Left renal pelvis (tissue), 4 donors: ENCODE data around the gene NOS3. TPM values are rescaled to one million over a fixed set of nuclear protein-coding genes. Genes with fewer than 3 reads are reported as not detected.

ENCODE experiments used
- DNase-seq, 4 donors: peaks; one replicate each; pipeline ENCODE4 v3.0.0-alpha.2; 2013; ENCODE audit warnings: low read depth in 4 of 4, low spot score in 3 of 4
- polyA plus RNA-seq, 4 donors: library from polyadenylated mRNA; unstranded; fragments of 120-200 nt; gene quantifications; one replicate each; pipeline ENCODE4 v1.2.1, GENCODE V29; 2013; ENCODE audit not compliant: insufficient read length in 4 of 4

Gene NOS3
- polyA plus RNA-seq, 4 donors: 6.2 to 15.2 (median 8.5) TPM

GRCh38 chr7:150951521-150951920, 39.3 kb upstream of the NOS3 start:
- DNase-seq: no peak

GRCh38 chr7:150952331-150953050, 38.3 kb upstream of the NOS3 start:
- DNase-seq: no peak

DNA sequence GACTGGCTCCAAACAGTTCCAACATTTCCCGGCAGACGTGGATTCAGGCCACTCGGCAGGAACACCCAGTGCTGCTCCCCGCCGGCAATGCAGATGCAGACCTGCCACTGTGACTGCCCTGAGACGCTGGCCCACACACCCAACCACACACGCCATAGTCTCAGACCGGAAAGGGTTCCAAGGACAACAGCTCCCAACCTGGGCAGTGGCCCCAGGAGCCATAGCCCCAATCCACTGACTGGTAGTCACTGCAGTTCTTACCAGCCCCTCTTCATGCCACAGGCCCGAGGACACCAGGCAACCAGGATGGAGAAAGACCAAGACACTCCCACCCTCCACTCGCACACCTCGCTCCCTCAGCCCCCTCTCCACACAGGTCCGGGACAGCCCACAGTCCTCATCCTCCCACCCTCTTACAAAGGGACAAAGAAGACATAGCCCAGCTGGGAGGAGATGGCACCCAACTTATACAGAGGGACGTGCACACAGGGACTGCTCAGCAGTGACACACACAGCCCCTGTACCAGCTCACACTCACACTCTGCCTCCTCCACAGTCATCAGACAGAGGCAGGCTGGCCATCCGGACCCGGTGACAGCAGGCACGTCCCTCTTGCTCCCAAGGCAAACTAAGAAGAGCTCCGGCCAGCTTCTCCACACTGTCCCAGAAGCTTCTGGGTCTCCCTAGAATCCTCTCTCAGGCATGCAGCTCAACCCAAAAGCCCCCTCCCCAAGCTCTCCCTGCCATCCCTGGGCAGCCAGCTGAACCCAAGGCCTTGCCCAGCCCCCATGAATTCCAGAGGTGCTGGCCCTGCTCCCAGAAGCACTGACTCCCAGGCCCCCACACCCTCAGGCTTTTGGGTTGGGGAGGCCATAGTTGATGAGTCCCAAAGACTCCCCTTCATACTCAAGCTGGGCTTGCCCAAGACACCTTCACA, 37.5 kb upstream of the NOS3 start:
- DNase-seq: no peak

GRCh38 chr7:150954201-150954985, 36.4 kb upstream of the NOS3 start:
- DNase-seq: no peak

GRCh38 chr7:150954986-150955518, 35.8 kb upstream of the NOS3 start:
- DNase-seq: no peak

GRCh38 chr7:150955519-150956394, 35.1 kb upstream of the NOS3 start:
- no peak for DNase-seq

DNA sequence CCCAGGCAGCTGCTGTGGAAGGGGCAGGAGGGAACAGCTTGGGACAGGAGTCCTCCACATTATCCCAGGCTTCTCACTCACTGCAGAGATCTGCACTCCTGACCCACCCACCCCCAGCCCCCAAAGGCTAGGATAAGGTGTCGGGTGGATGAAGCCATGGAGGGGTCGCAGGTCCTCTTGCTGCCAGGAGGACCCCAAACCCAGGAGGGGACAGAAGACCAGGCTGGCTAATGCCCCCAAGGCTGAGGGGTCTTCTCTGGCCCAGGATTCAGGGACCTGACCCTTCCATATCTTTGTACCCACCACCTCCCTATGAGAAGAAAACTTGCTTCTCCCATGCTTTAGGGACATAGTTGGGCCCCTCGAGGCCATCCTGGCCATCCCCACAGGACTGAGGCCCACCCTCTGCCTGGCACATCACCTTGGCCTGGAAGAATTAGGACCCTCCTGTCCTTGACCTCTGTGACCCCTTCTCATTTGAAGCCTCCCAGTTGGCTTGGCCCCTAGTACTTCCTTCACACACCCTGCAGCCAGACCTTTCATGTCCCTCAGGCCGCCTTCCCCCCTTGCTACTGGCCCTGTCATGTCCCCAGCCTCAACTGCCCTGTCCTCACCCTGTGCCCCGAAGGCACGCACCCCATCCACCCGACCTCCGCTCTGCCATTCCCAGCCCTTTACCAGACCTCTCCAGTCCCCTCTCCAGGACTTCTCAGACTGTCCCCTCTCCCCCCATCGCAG, 34.3 kb upstream of the NOS3 start:
- DNase-seq: no peak

GRCh38 chr7:150957133-150958020, 33.4 kb upstream of the NOS3 start:
- DNase-seq: no peak

GRCh38 chr7:150958062-150958552, 32.7 kb upstream of the NOS3 start:
- no peak for DNase-seq

DNA sequence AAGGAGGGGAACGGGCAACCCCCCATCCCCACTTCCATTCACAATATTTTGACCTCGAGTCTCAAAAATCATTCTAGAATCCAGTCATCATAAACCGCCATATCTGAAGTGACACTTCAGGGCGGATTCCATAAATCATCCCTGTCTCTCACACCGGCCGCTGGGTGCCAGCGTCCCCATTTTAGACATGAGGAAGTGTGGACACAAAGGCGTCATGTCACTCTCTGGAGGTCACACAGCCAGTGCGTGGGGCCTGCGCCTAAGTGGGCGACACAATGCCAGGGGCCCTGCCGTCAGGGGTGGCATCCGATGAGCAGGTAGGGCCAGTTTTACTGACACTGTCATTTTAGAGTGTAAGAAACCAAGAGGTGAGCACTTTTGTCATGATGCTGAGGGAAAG, 32.2 kb upstream of the NOS3 start:
- DNase-seq: no peak

- DNase-seq: no peak
These were observed 31.7 kb upstream of the NOS3 start for GRCh38 chr7:150959081-150959480.

DNA sequence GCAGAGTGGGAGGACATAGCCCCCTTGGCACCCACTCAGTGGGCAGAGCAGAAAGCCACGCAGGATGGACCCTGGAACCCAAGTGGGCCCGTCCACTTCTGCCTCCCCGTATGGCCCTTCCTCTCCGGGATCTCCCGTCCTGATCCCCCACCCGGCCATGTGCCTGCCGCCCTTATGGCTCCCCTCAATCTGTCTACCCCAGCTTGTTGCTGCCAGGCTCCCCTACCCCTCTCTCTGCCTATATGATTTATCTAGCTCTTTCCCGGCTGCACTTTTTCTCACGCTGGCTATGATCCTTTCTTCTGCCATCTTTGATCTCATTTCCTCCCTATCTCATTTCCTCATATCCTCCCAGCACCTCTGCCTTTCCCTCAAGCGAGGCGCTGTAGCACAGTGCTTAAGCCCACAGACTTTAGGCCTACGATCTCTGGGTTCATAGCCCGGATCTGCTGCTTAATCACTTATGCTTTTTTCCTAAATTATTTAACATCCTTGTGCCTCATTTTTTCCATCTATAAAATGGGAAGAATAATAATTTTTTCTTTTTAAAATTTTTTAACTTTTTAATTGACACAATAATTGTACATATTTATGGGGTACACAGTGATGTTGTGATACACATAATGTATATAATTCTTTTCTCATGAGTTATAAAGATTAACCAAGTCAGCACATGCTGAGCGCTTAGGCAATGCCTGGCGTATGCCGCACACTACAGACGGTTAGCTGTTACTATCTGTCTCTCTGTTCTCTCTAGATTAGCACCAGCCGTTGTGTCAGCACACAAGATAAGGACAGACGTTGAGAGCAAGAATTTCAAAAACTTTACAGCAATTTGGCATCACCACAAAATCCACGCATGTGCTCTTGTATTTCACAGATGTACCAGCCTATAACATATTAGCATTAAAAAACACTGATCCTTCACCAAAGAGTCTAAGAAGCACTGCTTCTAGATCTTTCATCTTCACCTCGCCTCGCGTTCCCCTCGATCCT, 30.8 kb upstream of the NOS3 start:
- DNase-seq: no peak

DNA sequence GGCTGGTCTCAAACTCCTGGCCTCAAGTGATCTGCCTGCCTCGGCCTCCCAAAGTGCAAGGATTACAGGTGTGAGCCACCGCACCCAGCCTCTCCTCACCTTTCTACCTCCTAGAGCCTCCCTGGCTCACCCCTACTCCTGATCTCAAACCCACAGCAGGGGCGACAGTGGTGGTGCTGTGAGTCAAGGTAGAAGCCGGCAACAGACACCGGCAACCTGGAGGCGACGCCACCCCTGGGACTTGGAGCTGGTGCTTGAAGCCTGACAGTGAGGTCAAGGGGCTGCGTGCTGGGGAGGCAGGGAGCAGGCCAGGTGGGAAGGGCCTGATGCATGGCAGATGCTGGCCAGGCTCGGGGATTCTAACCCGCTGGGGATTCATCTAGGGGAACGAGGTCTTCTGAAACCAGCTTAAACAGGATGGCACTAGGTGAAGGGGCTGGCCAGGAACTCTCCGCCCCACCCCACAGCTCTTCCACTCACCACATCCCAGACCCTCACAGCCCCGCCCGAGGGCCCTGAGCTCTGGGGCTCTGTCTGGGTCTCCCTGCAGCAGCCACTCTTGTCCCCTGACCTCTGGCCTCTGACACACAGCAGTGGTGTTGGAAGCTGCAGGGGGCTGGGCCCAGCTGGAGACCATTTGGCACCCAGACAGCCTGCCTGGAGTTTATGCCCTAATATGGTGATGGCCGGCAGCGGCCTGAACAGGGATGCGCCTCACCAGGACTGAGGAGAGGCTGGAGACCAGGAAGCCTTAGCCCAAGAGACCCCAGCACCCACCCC, 29.1 kb upstream of the NOS3 start:
- DNase-seq: no peak

GRCh38 chr7:150962290-150962552, 28.6 kb upstream of the NOS3 start:
- no peak for DNase-seq

- DNase-seq: no peak
These were observed 28.0 kb upstream of the NOS3 start for GRCh38 chr7:150962553-150963399.
